ENCODE measurements around the gene SHANK1.

DNA sequence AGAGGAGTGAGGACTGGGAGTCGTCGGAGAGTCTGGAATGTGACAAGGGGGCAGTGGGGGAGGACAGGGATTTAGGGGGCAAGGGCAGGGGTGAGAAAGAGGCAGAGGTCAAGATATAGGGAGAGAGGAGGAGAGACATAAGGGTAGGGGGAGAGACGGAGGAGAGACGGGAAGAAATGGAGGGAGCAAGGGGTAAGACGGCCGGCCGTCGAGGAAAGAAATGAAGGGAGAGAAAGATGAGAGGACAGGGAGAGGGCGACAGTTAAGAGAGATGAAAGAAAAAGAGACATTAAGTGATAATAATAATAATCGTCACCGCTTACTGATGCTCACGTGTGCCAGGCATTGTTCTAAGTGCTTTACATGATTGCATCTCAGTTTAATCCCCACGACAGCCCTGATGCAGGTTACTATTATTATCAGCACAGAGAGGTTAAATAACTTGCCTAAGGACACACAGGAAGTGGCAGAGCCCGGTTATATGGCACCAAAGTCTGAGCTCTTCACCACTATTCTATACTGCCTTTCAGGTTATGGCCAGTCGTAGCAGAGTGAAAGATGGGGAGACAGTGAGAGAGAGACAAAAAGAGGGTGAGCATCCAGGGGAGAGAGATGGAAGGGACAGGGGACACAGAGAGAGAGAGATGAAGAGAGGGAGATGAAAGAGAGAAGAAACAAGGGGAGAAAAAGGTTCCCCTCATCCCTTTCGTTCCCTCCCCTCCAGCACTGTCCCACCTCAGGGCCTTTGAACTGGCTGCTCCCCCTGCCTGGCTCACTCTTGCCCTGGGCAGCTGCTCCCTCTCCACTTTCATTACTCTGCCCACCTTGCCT is 56.7 kb downstream of the SHANK1 start:
- TF ChIP-seq YY1 (IDR thresholded peaks at IDR 0.05; ENCODE audit: insufficient read depth, insufficient read length): no peak
- no peak for TF ChIP-seq ZNF274 (IDR thresholded peaks at IDR 0.05; ENCODE audit: low read depth, low read length)
- no peak for TF ChIP-seq SUZ12 (IDR thresholded peaks at IDR 0.05; ENCODE audit: extremely low read depth, insufficient read depth, insufficient read length)

Data from NT2/D1 (cell line).